Glomerular endothelial cell (primary cell): Measurements from ENCODE around the gene ATXN7L3. TPM values are rescaled to one million over a fixed set of nuclear protein-coding genes. Genes with fewer than 3 reads are reported as not detected.

Experiments used
- total RNA-seq: library from RNA; depleted of rRNA; stranded (reverse); fragments of >200 nt; gene quantifications from 2 replicates; pipeline ENCODE4 v1.2.3, GENCODE V29; 2015

The ATXN7L3 gene
- total RNA-seq, 1 donor from 2014 or later: 69.1 TPM

Other genes with a start within 250 kb of the ATXN7L3 start
- gene PYY, start 245.9 kb downstream of the ATXN7L3 start, total RNA-seq: 0.64 TPM in 1 of 2 replicates, not detected in the other
- 1.8 and 4.6 TPM in 2 replicates for gene NAGS, start 195.3 kb downstream of the ATXN7L3 start, total RNA-seq
- gene TMEM101, start 184.9 kb downstream of the ATXN7L3 start, total RNA-seq: 30.0 and 37.2 TPM in 2 replicates
- gene LSM12, start 133.2 kb downstream of the ATXN7L3 start, total RNA-seq: 44.3 and 55.3 TPM in 2 replicates
- 41.9 and 60.5 TPM in 2 replicates for gene G6PC3, start 129.1 kb downstream of the ATXN7L3 start, total RNA-seq
- 36.3 and 46.9 TPM in 2 replicates for gene HDAC5, start 76.2 kb downstream of the ATXN7L3 start, total RNA-seq
- gene HROB, start 58.0 kb downstream of the ATXN7L3 start, total RNA-seq: 0.92 and 2.9 TPM in 2 replicates
- 0.15 and 0.18 TPM in 2 replicates for gene ASB16, start 29.2 kb downstream of the ATXN7L3 start, total RNA-seq
- 31.9 and 35.5 TPM in 2 replicates for gene TMUB2, start 12.9 kb downstream of the ATXN7L3 start, total RNA-seq
- 51.9 and 58.7 TPM in 2 replicates for gene UBTF, start 19.8 kb upstream of the ATXN7L3 start, total RNA-seq
- not detected in 2 replicates for gene SLC4A1, start 68.3 kb upstream of the ATXN7L3 start, total RNA-seq
- gene RUNDC3A, start 108.7 kb upstream of the ATXN7L3 start, total RNA-seq: 0.58 and 0.82 TPM in 2 replicates
- 100 and 126 TPM in 2 replicates for gene SLC25A39, start 124.9 kb upstream of the ATXN7L3 start, total RNA-seq
- gene GRN, start 145.4 kb upstream of the ATXN7L3 start, total RNA-seq: 1,120 and 1,192 TPM in 2 replicates
- 25.0 and 28.9 TPM in 2 replicates for gene FAM171A2, start 164.0 kb upstream of the ATXN7L3 start, total RNA-seq
- gene ITGA2B, start 189.8 kb upstream of the ATXN7L3 start, total RNA-seq: 0.23 and 0.24 TPM in 2 replicates